GM21576 (cell line): ENCODE measurements around the gene CSTF3.
"Not testable (repeated sequence)": the region's sequence is repeated elsewhere in the genome, so short reads cannot be mapped to it uniquely, and the experiment has no call there.

Experiments
- ATAC-seq: cut with Tn5 transposase; IDR thresholded peaks from one replicate; pipeline ENCODE4 v1.9.1; 2021; ENCODE audit warnings: mild to moderate bottlenecking, moderate library complexity; ENCODE audit not compliant: unreplicated experiment

CSTF3 gene

DNA sequence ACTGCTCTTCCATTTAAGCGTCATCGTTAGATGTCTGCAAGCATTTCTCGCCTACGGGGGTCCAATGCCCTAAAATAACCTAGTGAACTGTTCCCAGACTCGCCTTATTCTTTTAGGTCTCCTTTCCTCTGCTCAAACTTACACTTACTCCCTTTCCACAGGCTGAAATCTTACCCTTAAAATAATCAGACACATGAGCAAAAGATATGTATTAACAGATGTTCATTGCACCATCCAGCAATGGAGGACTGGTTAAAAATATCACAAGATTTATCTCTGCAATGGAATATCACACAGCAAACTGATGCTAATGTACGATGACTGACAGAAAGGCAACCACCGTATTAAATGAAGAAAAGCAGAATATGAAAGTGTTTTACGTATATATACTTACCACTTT is 1.6 kb upstream of the CSTF3 start:
- ATAC-seq = no peak

- no peak for ATAC-seq
These were observed 693 bp downstream of the CSTF3 start for GRCh38 chr11:33160587-33160986.

DNA sequence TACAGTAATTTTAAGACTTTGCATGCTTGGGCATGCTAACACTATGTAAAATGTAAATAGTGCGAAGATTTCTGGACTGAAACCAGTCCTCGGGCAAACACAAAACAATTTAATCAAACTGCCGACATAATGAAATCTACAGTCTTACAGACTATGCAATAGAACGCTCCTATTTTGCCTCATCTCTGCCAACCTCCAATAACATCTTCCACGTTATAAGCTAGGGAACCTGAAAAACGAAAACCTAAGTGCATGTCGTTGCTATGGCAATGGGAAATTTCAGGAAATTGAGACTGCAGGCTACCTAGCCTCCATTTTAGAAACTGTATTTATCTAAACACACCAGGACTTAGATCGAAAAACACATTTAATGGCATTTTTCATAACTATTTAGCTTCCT is 1.1 kb downstream of the CSTF3 start:
- no peak for ATAC-seq

GRCh38 chr11:33159378-33159867 is 1.9 kb downstream of the CSTF3 start:
- ATAC-seq = not testable (repeated sequence)

GRCh38 chr11:33158596-33159275 is 2.5 kb downstream of the CSTF3 start:
- no peak for ATAC-seq

GRCh38 chr11:33157103-33158027 is 3.9 kb downstream of the CSTF3 start:
- ATAC-seq = no peak

- ATAC-seq = no peak
These were observed 9.9 kb downstream of the CSTF3 start for GRCh38 chr11:33151399-33151798.

DNA sequence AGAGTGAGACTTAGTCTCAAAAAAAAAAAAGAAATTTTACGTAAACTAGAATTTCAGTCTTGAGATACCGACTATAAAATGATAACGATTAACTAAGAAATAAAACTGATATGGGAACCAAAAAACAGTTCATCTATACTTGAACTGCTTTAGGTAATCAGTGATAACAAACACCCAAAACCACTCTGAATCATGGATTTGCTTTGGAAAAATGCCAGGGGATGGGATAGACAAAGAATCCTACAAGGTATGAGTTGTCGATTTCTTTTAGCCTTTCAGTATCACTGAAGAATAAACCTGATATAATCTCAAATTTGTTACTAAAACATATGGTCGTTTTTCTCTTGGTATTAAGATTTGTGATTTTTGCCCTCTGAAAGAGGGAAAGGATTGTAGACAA is 13.7 kb downstream of the CSTF3 start:
- ATAC-seq = no peak

DNA sequence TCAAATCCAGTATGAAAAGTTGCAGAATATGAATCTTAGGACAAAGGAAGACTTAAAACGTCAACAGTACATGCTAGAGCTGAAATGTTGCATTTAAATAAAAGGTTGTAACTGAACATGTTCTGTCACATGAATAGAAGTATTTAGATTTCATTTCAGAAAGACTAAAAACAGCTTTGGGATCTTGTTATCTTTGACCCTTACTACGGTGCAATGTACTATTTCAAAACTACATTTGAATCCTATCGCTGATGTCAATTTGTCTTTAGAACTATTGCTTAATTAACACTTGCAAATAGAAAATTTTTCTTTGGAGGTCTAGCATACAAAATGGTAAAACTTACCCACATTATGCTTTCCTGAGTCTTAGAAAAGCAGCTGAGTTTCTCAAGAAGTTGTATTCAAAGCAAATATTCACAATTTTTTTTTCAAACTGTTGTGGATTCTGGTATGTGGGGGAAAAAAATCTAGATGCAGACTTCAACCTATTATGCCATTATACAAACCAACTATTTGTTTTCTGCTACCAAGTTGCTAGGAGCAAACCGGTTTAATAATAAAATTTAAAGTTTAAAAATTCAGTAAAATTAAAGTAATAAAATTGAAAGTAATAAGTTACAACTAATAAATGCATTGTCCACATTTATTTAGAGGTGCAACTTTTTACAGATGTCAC is 25.4 kb downstream of the CSTF3 start:
- no peak for ATAC-seq

GRCh38 chr11:33135216-33135615 is 26.1 kb downstream of the CSTF3 start:
- no peak for ATAC-seq

DNA sequence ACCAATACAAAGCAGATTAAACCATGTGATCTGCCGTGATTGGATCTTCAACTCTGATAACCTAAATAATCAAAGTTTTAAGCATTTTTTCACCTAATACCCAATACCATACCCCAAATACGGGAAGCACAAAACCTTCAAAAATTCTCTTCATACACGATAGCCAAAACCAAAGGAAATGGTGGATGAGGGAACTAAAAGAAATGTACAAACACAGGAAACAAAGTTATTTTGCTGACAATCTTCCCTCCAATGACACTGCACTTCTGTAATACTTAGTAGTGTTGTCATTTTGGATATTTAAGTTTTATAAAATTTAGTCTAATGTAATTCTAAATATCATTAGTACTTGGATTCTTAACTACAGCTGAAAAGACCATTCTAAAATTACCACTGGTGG is 27.0 kb downstream of the CSTF3 start:
- no peak for ATAC-seq

- no peak for ATAC-seq
These were observed 27.5 kb downstream of the CSTF3 start for GRCh38 chr11:33133761-33134160.

- ATAC-seq = no peak
These were observed 28.8 kb downstream of the CSTF3 start for GRCh38 chr11:33132510-33132909.

GRCh38 chr11:33128739-33129138 is 32.5 kb downstream of the CSTF3 start:
- ATAC-seq = no peak

DNA sequence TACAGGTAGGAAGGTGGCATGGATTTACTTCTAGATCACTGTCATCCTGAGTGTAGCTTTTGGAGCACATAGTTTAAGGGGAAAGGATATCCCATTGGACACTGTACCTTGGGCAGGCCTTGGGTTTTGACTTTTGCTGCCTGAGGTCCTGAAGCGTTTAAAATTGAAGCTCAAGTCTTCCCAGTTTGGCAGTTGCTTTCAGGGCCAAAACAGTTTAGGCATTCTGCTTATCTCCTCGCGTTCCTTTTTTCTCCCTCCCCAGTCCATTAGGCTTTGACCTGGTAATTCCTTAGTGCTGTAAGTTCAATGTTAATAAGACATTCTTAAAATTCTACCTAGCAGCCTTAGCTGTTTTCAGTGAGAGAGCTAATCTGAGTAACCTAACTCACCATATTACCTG is 35.7 kb downstream of the CSTF3 start:
- ATAC-seq = no peak

- no peak for ATAC-seq
These were observed 36.3 kb downstream of the CSTF3 start for GRCh38 chr11:33125025-33125424.

DNA sequence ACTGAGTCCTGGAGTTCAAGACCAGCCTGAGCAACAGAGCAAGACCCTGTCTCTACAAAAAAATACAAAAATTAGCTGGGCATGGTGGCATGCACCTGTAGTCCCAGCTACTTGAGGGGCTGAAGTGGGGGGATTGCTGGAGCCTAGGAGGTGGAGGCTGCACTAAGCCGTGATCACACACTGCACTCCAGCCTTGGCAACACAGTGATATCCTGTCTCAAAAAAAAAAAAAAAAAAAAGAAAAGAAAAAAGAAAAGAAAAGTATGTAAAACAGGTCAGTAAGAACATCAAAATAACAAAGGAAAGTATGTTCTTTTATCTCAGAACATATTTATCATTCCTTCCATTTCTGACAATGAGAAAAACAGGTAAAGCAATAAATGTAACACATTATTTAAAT is 38.6 kb downstream of the CSTF3 start:
- not testable (repeated sequence) for ATAC-seq

DNA sequence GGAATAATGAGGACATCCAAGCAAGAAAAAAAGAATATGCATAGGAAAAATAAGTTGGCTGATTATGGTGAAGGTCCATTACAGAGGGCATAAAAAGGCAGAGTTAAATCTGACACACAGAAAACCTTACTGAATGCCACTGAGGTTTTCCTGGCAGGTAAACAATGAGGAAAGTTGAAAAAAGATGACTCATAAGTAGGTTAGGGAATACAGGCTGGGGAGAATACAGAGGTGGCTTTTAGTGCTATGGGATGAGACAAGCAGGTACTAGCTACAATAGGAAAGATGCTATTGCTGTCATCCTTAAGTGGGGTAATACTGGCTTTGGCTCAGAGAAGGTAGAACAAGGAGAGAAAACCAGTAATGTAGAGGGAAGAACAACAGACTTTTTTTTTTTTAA is 44.7 kb downstream of the CSTF3 start:
- no peak for ATAC-seq

- ATAC-seq = no peak
These were observed 51.2 kb downstream of the CSTF3 start for GRCh38 chr11:33110083-33110482.

- ATAC-seq = no peak
These were observed 51.9 kb downstream of the CSTF3 start for GRCh38 chr11:33109294-33109895.

GRCh38 chr11:33103836-33104235 is 57.4 kb downstream of the CSTF3 start:
- no peak for ATAC-seq
